SH-SY5Y (cell line): ENCODE measurements around the gene NKD1.

Experiments used
- GATA2 ChIP-seq: IDR thresholded peaks from 2 replicates; pipeline ENCODE4 v1.6.1; 2011; ENCODE audit warnings: mild to moderate bottlenecking, low read depth, low read length
- GATA3 ChIP-seq: IDR thresholded peaks from 2 replicates; pipeline ENCODE4 v1.6.1; 2011; ENCODE audit warnings: low read depth, mild to moderate bottlenecking, low read length, moderate library complexity

- TF ChIP-seq GATA2 (no peak), GATA3 (no peak)
Observed at GRCh38 chr16:50583211-50583610, 35.0 kb downstream of the NKD1 start.
